GM19467 (cell line): Measurements from ENCODE around the gene GET4.

Experiments
- ATAC-seq: cut with Tn5 transposase; IDR thresholded peaks from one replicate; pipeline ENCODE4 v1.9.1; 2021; ENCODE audit warnings: mild to moderate bottlenecking, moderate library complexity; ENCODE audit not compliant: unreplicated experiment

The GET4 gene

GRCh38 chr7:945147-945555 lies 68.8 kb downstream of the GET4 start:
- ATAC-seq: no peak

- ATAC-seq: no peak
These were observed 69.4 kb downstream of the GET4 start for GRCh38 chr7:945556-946255.
